ENCODE measurements around the gene ARMC6.

- TF ChIP-seq, protein P1, sequence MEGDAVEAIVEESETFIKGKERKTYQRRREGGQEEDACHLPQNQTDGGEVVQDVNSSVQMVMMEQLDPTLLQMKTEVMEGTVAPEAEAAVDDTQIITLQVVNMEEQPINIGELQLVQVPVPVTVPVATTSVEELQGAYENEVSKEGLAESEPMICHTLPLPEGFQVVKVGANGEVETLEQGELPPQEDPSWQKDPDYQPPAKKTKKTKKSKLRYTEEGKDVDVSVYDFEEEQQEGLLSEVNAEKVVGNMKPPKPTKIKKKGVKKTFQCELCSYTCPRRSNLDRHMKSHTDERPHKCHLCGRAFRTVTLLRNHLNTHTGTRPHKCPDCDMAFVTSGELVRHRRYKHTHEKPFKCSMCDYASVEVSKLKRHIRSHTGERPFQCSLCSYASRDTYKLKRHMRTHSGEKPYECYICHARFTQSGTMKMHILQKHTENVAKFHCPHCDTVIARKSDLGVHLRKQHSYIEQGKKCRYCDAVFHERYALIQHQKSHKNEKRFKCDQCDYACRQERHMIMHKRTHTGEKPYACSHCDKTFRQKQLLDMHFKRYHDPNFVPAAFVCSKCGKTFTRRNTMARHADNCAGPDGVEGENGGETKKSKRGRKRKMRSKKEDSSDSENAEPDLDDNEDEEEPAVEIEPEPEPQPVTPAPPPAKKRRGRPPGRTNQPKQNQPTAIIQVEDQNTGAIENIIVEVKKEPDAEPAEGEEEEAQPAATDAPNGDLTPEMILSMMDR (IDR thresholded peaks at IDR 0.05), result no peak
- no peak for TF ChIP-seq POLR2A (IDR thresholded peaks at IDR 0.05)
Measured at GRCh38 chr19:19022380-19022961, 10.9 kb upstream of the ARMC6 start.
